HepG2 (cell line): ENCODE results near the gene ATP7A. TPM values are rescaled to one million over a fixed set of nuclear protein-coding genes. Genes with fewer than 3 reads are reported as not detected.
A peak's percentile ranks its signal among the peaks of the same experiment; 100 is the strongest.

Experiments used
- ATF2 ChIP-seq: sonication (generic); formaldehyde crosslinking; IDR thresholded peaks from 2 replicates; pipeline ENCODE4 v1.4.0; 2020; ENCODE audit warnings: missing genetic modification reagents
- E2F2 ChIP-seq: sonication (generic); formaldehyde crosslinking; IDR thresholded peaks from 2 replicates; pipeline ENCODE4 v1.4.0; 2020; ENCODE audit warnings: missing genetic modification reagents, borderline replicate concordance
- KAT8 ChIP-seq: IDR thresholded peaks from 2 replicates; pipeline ENCODE4 v1.6.1; 2016; ENCODE audit warnings: missing genetic modification reagents, missing compliant biosample characterization
- MAF1 ChIP-seq: sonication (generic); formaldehyde crosslinking; IDR thresholded peaks from 2 replicates; pipeline ENCODE4 v1.5.0; 2020; ENCODE audit warnings: missing genetic modification reagents, borderline replicate concordance
- MBNL3 ChIP-seq: fragments of 250-450 bp; sonication (Bioruptor Pico); conservative IDR thresholded peaks from 2 replicates; pipeline ENCODE4 v1.8.0; 2022; ENCODE audit warnings: mild to moderate bottlenecking, inconsistent platforms
- NR2F2 ChIP-seq: IDR thresholded peaks from 2 replicates; pipeline ENCODE4 v1.6.1; 2012; ENCODE audit warnings: low read depth, inconsistent platforms, borderline replicate concordance
- RBFOX2 ChIP-seq: fragments of 200-400 bp; formaldehyde crosslinking; IDR thresholded peaks from 2 replicates; pipeline ENCODE4 v1.6.1; 2017; ENCODE audit warnings: low read depth, mild to moderate bottlenecking, low read length
- SUZ12 ChIP-seq: fragments of 150-350 bp; IDR thresholded peaks from 2 replicates; pipeline ENCODE4 v1.6.1; 2014; ENCODE audit warnings: low read depth, low read length
- ZFP36 ChIP-seq: fragments of 150-350 bp; IDR thresholded peaks from 2 replicates; pipeline ENCODE4 v1.6.1; 2018; ENCODE audit warnings: borderline replicate concordance, low read length, low read depth; ENCODE audit not compliant: partially characterized antibody
- ZKSCAN5 ChIP-seq: sonication (generic); formaldehyde crosslinking; IDR thresholded peaks from 2 replicates; pipeline ENCODE4 v1.5.1; 2020; ENCODE audit warnings: mild to moderate bottlenecking, missing genetic modification reagents
- ZNF30 ChIP-seq: sonication (generic); formaldehyde crosslinking; IDR thresholded peaks from 2 replicates; pipeline ENCODE4 v1.5.0; 2020; ENCODE audit warnings: mild to moderate bottlenecking, missing genetic modification reagents
- ZNF503 ChIP-seq: sonication (generic); formaldehyde crosslinking; IDR thresholded peaks from 2 replicates; pipeline ENCODE4 v1.4.0; 2020; ENCODE audit warnings: missing genetic modification reagents
- ZNF512 ChIP-seq: sonication (generic); formaldehyde crosslinking; IDR thresholded peaks from 2 replicates; pipeline ENCODE4 v1.4.0; 2020; ENCODE audit warnings: mild to moderate bottlenecking, missing genetic modification reagents
- polyA plus RNA-seq, 8 experiments: library from polyadenylated mRNA; depleted of rRNA in 3 of 8; stranded (reverse) in 7 of 8; unstranded in 1 of 8; fragments of >200 nt; fragmentation: Illumina TruSeq in 4 of 8; extraction: Trizol in 4 of 8; gene quantifications; 2 replicates each; pipeline versions ENCODE4 v1.2.1 to v1.2.3, GENCODE V29; 2011 to 2016; ENCODE audit warnings: low read depth in 4 of 8, missing spikeins in 1 of 8, mixed read lengths in 1 of 8; ENCODE audit not compliant: insufficient read depth in 1 of 8
- total RNA-seq, 5 experiments: library from RNA; depleted of rRNA; stranded (reverse); fragments of >200 nt; fragmentation: Illumina TruSeq; extraction: Trizol; gene quantifications; 2 replicates each; pipeline ENCODE4 v1.2.3, GENCODE V29; 2016; ENCODE audit warnings: low read depth in 1 of 5
- TF ChIP-seq, protein P1 (sequence below): sonication (generic); formaldehyde crosslinking; IDR thresholded peaks from 2 replicates; pipeline ENCODE4 v1.4.0; 2020; ENCODE audit warnings: mild to moderate bottlenecking, missing genetic modification reagents

Gene ATP7A
- total and polyA plus RNA-seq, 2 of the 13 experiments (the other 11 are each of a cell fraction or from before 2014, with no cell fraction given) = 1.7 to 4.7 TPM

DNA sequence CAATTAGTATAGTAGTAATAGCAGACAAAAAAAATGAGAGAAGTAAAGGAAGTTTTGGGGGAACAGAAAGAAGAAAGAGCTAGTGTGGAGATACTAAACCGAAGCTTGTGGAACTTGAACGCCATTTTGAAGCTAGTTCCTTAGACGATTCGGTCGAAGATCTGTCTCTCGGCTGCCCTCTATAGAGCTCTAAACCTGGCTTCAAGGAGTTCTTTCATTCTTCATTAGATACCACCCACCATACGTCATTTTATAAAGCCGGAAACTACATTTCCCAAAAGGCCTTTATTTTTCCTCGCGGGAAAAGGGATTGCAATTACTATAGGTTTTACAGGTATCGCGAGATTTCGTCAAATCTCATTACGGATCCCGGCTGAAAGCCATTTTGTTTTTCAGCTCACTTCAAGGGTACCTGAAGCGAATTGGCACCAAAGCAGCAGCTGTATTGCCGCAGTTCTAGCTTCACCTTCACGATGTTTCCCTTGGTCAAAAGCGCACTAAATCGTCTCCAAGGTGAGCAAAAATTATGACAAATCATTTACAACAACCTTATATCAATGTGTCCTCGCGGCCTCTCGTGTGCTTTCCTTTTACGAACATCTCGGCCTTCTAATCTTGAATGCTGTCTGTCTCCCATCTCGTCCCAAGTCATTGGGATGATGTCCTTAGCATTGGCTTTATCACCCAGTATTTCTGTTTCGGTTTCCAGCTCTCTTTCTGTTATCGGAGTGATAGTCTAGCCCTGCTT, 11.2 kb upstream of the ATP7A start, which contains the start of gene COX7B (continued):
- TF ChIP-seq, protein P1, sequence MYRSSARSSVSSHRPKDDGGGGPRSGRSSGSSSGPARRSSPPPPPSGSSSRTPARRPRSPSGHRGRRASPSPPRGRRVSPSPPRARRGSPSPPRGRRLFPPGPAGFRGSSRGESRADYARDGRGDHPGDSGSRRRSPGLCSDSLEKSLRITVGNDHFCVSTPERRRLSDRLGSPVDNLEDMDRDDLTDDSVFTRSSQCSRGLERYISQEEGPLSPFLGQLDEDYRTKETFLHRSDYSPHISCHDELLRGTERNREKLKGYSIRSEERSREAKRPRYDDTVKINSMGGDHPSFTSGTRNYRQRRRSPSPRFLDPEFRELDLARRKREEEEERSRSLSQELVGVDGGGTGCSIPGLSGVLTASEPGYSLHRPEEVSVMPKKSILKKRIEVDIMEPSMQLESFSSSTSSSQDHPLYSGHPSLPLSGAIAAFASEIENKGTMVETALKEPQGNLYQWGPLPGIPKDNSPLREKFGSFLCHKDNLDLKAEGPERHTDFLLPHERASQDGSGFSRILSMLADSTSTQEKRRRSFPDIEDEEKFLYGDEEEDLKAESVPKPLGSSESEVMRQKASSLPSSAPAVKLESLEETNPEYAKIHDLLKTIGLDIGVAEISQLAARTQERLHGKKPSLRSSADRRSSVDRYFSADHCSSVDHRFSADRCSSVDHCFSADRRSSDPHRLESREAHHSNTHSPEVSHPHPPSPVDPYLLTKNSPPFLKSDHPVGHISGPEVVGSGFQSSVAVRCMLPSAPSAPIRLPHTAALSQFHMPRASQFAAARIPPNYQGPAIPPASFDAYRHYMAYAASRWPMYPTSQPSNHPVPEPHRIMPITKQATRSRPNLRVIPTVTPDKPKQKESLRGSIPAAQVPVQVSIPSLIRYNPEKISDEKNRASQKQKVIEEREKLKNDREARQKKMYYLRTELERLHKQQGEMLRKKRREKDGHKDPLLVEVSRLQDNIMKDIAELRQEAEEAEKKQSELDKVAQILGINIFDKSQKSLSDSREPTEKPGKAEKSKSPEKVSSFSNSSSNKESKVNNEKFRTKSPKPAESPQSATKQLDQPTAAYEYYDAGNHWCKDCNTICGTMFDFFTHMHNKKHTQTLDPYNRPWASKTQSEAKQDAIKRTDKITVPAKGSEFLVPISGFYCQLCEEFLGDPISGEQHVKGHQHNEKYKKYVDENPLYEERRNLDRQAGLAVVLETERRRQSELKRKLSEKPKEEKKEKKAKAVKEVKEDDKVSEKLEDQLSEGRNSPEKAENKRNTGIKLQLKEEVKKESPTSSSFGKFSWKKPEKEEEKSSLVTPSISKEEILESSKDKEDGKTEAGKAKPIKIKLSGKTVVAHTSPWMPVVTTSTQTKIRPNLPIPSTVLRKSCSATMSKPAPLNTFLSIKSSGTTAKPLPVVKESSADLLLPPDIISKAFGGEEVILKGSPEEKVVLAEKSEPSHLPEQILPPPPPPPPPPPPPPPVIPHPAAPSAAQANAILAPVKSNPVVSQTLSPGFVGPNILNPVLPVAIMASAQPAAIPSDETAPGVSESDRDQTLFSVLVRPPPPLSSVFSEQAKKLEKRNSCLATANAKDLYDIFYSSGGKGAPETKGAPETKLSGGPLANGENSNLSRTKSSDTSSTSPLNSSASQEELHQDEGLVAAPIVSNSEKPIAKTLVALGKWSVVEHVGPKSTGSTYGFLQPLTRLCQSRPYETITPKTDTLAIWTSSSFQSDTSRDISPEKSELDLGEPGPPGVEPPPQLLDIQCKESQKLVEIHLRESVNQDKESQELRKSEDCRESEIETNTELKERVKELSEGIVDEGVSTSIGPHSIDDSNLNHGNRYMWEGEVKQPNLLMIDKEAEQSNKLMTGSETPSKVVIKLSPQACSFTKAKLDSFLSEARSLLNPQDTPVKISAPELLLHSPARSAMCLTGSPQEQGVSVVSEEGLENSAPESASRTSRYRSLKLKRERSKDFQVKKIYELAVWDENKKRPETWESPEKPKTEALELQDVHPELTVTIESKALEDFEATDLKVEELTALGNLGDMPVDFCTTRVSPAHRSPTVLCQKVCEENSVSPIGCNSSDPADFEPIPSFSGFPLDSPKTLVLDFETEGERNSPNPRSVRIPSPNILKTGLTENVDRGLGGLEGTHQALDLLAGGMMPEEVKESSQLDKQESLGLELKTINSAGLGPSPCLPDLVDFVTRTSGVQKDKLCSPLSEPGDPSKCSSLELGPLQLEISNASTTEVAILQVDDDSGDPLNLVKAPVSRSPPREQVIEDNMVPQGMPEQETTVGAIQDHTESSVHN (CRISPR knock-in tag) = no peak
- no peak for TF ChIP-seq ZNF30 (CRISPR knock-in tag)
- TF ChIP-seq E2F2 (CRISPR knock-in tag) = no peak
- no peak for TF ChIP-seq MBNL3 (CRISPR knock-in tag)
- TF ChIP-seq NR2F2 = no peak
- no peak for TF ChIP-seq ZKSCAN5 (CRISPR knock-in tag)
- peak; percentile 57 for TF ChIP-seq RBFOX2
- peak; percentile 35; the same call in 1 of the 2 replicates for TF ChIP-seq SUZ12
- TF ChIP-seq ZNF503 (CRISPR knock-in tag) = no peak
- TF ChIP-seq ZFP36 = no peak
- TF ChIP-seq ATF2 = peak; percentile 86
- TF ChIP-seq ZNF512 (CRISPR knock-in tag) = no peak
- peak; percentile 78 for TF ChIP-seq KAT8
- TF ChIP-seq MAF1 (CRISPR knock-in tag) = no peak
